Astrocyte (in vitro differentiated cells and primary cell): ENCODE data around the gene SSBP3. TPM values are rescaled to one million over a fixed set of nuclear protein-coding genes. Genes with fewer than 3 reads are reported as not detected.

Experiments used
- DNase-seq: peaks from one replicate; pipeline ENCODE4 v3.0.0-alpha.2; 2010; ENCODE audit warnings: low read depth
- FAIRE-seq: peaks from 2 replicates; lab custom pipeline; 2011; peaks lifted over from hg19 to GRCh38; lab: Jason Lieb, UNC
- H2AFZ ChIP-seq: 2 replicates; pipeline ENCODE4 v1.6.0; 2012; ENCODE audit warnings: low read depth, low read length, inconsistent platforms
- H3K27ac ChIP-seq: 2 replicates; pipeline ENCODE4 v1.5.1; 2011; ENCODE audit warnings: low read depth, low read length, inconsistent platforms
- H3K27me3 ChIP-seq: 2 replicates; pipeline ENCODE4 v1.6.0; 2011; ENCODE audit warnings: low read length, inconsistent platforms; ENCODE audit not compliant: insufficient read depth
- H3K36me3 ChIP-seq: 2 replicates; pipeline ENCODE4 v1.5.1; 2011; ENCODE audit warnings: low read length, inconsistent platforms; ENCODE audit not compliant: insufficient read depth
- H3K4me1 ChIP-seq: 2 replicates; pipeline ENCODE4 v1.5.1; 2011; ENCODE audit warnings: low read length, inconsistent platforms; ENCODE audit not compliant: insufficient read depth
- H3K4me2 ChIP-seq: 2 replicates; pipeline ENCODE4 v1.6.0; 2012; ENCODE audit warnings: low read length, inconsistent platforms
- H3K4me3 ChIP-seq: 2 replicates; pipeline ENCODE4 v1.5.1; 2011; ENCODE audit warnings: low read depth, mild to moderate bottlenecking, low read length, inconsistent platforms; ENCODE audit not compliant: insufficient read depth
- H3K79me2 ChIP-seq: 2 replicates; pipeline ENCODE4 v1.6.0; 2012; ENCODE audit warnings: mild to moderate bottlenecking, low read length, inconsistent platforms; ENCODE audit not compliant: insufficient read depth
- H3K9ac ChIP-seq: 2 replicates; pipeline ENCODE4 v1.6.0; 2012; ENCODE audit warnings: mild to moderate bottlenecking, low read length, inconsistent platforms
- H3K9me3 ChIP-seq: 2 replicates; pipeline ENCODE4 v1.5.1; 2012; ENCODE audit warnings: low read depth, mild to moderate bottlenecking, low read length, inconsistent platforms; ENCODE audit not compliant: insufficient read depth
- H4K20me1 ChIP-seq: 2 replicates; pipeline ENCODE4 v1.6.0; 2012; ENCODE audit warnings: low read length, inconsistent platforms; ENCODE audit not compliant: insufficient read depth
- H3K27ac Mint-ChIP-seq: one replicate; pipeline ENCODE4 v1.8.0; 2021; ENCODE audit warnings: mild to moderate bottlenecking, mixed read lengths; ENCODE audit not compliant: unreplicated experiment
- H3K27me3 Mint-ChIP-seq: one replicate; pipeline ENCODE4 v1.8.0; 2021; ENCODE audit warnings: low read depth, mixed read lengths; ENCODE audit not compliant: unreplicated experiment
- H3K36me3 Mint-ChIP-seq: one replicate; pipeline ENCODE4 v1.8.0; 2021; ENCODE audit warnings: low read depth, mixed read lengths; ENCODE audit not compliant: unreplicated experiment
- H3K4me1 Mint-ChIP-seq: one replicate; pipeline ENCODE4 v1.8.0; 2021; ENCODE audit warnings: low read depth, mixed read lengths; ENCODE audit not compliant: unreplicated experiment
- H3K4me3 Mint-ChIP-seq: one replicate; pipeline ENCODE4 v1.8.0; 2021; ENCODE audit warnings: mild to moderate bottlenecking, moderate library complexity, mixed read lengths; ENCODE audit not compliant: unreplicated experiment
- H3K9me3 Mint-ChIP-seq: one replicate; pipeline ENCODE4 v1.8.0; 2021; ENCODE audit warnings: mild to moderate bottlenecking, mixed read lengths; ENCODE audit not compliant: unreplicated experiment
- CTCF ChIP-seq: IDR thresholded peaks from 2 replicates; pipeline ENCODE4 v1.5.1; 2011; ENCODE audit warnings: low read depth, mild to moderate bottlenecking, inconsistent platforms, low read length, moderate library complexity; ENCODE audit not compliant: insufficient read depth
- EZH2 ChIP-seq: IDR thresholded peaks from 2 replicates; pipeline ENCODE4 v1.6.1; 2012; ENCODE audit warnings: mild to moderate bottlenecking, low read length, inconsistent platforms; ENCODE audit not compliant: insufficient read depth
- total RNA-seq: library from RNA; stranded (reverse); gene quantifications from 2 replicates; pipeline ENCODE4 v1.2.1, GENCODE V29; 2021

SSBP3 gene
- total RNA-seq, 1 donor from 2014 or later, result 89.8 TPM

GRCh38 chr1:54176621-54177327 is 229.4 kb downstream of the SSBP3 start:
- H3K79me2 ChIP-seq, result no peaks in the 10 kb centered on the region
- Mint-ChIP-seq H3K27ac (no peak overlapping the region), H3K27me3 (peaks cover 6% of the 10 kb centered on the region), H3K36me3 (peaks cover 2% of the 10 kb centered on the region), H3K9me3 (no peaks in the 10 kb centered on the region), H3K4me1 (peaks cover 5% of the 10 kb centered on the region), H3K4me3 (no peak overlapping the region)
- no peak overlapping the region for H3K27ac ChIP-seq
- no peaks in the 10 kb centered on the region for H3K9me3 ChIP-seq
- H3K36me3 ChIP-seq, result no peaks in the 10 kb centered on the region
- no peaks in the 10 kb centered on the region for H4K20me1 ChIP-seq
- H3K4me1 ChIP-seq, result no peaks in the 10 kb centered on the region
- H3K9ac ChIP-seq, result no peak overlapping the region
- FAIRE-seq, result no peak
- no peaks in the 10 kb centered on the region for H3K27me3 ChIP-seq
- no peak overlapping the region for H2AFZ ChIP-seq
- H3K4me3 ChIP-seq, result no peak overlapping the region
- no peak overlapping the region for H3K4me2 ChIP-seq
- TF ChIP-seq CTCF, result no peak
- no peak for TF ChIP-seq EZH2
- no peak for DNase-seq

Other genes with a start within 250 kb of the SSBP3 start
- gene CYB5RL, start 206.4 kb downstream of the SSBP3 start, total RNA-seq, result 3.9 TPM in 2 replicates
- 80.0 and 81.4 TPM in 2 replicates for gene MRPL37, start 206.2 kb downstream of the SSBP3 start, total RNA-seq
- 1.5 and 2.7 TPM in 2 replicates for gene ACOT11, start 141.8 kb upstream of the SSBP3 start, total RNA-seq
- gene FAM151A, start 217.1 kb upstream of the SSBP3 start, total RNA-seq, result not detected in 2 replicates
- gene MROH7, start 235.4 kb upstream of the SSBP3 start, total RNA-seq, result 0.12 TPM in 1 of 2 replicates, not detected in the other